Mucosa of descending colon (tissue), 3 donors: ENCODE results near the gene MERTK. TPM values are rescaled to one million over a fixed set of nuclear protein-coding genes. Genes with fewer than 3 reads are reported as not detected.

Experiments used
- ATAC-seq: fragments of 200-7000 bp; cut with Tn5 transposase; one replicate; pipeline ENCODE4 v1.9.1; 2020; ENCODE audit warnings: mild to moderate bottlenecking, moderate library complexity
- DNase-seq, 3 donors: peaks; one replicate each; pipeline ENCODE4 v3.0.0-alpha.2; 2020
- H3K36me3 ChIP-seq: fragments of 200-600 bp; one replicate; pipeline ENCODE4 v1.8.0; 2021; ENCODE audit warnings: low read depth, mild to moderate bottlenecking
- H3K4me1 ChIP-seq: fragments of 200-600 bp; one replicate; pipeline ENCODE4 v1.8.0; 2021; ENCODE audit warnings: low read depth, mild to moderate bottlenecking
- H3K4me3 ChIP-seq: fragments of 200-600 bp; one replicate; pipeline ENCODE4 v1.8.0; 2021; ENCODE audit warnings: mild to moderate bottlenecking
- H3K9me3 ChIP-seq: fragments of 200-600 bp; one replicate; pipeline ENCODE4 v1.8.0; 2021; ENCODE audit warnings: mild to moderate bottlenecking
- CTCF ChIP-seq: fragments of 200-600 bp; IDR thresholded peaks from one replicate; pipeline ENCODE4 v1.8.0; 2022; ENCODE audit warnings: antibody characterized with exemption, mild to moderate bottlenecking
- intact Hi-C, 2 donors: fragments of 100-400 bp; cut with DNase I in 1 of 2; cut with micrococcal nuclease in 1 of 2; formaldehyde crosslinking; loops; one replicate each; pipeline versions ENCODE4 v1.11.0 to v1.11.1; 2022; cut with DNase I, micrococcal nuclease
- total RNA-seq, 3 donors: library from RNA; stranded (reverse); fragmentation: NEBNext Ultra II Directional in 2 of 3; extraction: Animal tissue kit (Norgen Biotek cat#: 25700) in 2 of 3; gene quantifications; one replicate each; pipeline versions ENCODE4 v1.2.1 to v1.2.4, GENCODE V29; 2021 to 2023
- donor health status: DM: no; HTN: no; CAD: no; lungs with moderate emphysema.
- donor health status: DM: no; HTN: no; CAD: no.
- donor health status: DM: no; HTN: yes; CAD: no.

MERTK gene
- total RNA-seq, 3 donors from 2014 or later, result 9.3 to 17.2 (median 13.7) TPM

DNA sequence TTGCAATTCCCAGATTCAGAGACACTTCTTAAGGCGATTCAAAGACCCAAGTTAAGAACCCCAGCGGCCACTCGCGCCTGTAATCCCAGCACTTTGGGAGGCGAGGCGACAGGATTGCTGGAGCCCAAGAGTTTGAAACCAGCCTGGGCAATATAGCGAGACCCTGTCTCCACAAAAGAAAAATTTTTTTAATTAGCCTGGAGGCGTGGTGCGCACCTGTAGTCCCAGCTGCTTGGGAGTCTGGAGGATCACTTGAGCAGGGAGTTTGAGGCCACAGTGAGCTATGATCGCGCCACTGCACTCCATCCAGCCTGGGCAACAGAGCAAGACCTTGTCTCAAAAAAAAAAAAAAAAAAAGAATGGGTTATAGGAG is 13.8 kb upstream of the MERTK start:
- DNase-seq, result peak in 2 of 3 donors; percentile 51 to 53

GRCh38 chr2:111896024-111896423 is 2.4 kb upstream of the MERTK start:
- TF ChIP-seq CTCF, result no peak
- peaks cover 5% of the 10 kb centered on the region for H3K4me1 ChIP-seq
- intact Hi-C loops, result loop anchor here (5.0 kb wide), 1 partner anchor 151 kb away; no protein-coding TSS in a partner anchor
- no peaks in the 10 kb centered on the region for H3K9me3 ChIP-seq
- H3K4me3 ChIP-seq, result no peak overlapping the region
- H3K36me3 ChIP-seq, result no peaks in the 10 kb centered on the region
- peak; percentile 26 for ATAC-seq
- peak in 1 of 3 donors; percentile 51 for DNase-seq

More for the DNA sequence above, 13.8 kb upstream of the MERTK start:
- TF ChIP-seq CTCF, result no peak
- ATAC-seq, result peak; percentile 30
- Histone ChIP-seq H3K4me1 (peaks cover 12% of the 10 kb centered on the region), H3K9me3 (no peaks in the 10 kb centered on the region), H3K4me3 (peak overlapping the region; percentile 79), H3K36me3 (no peaks in the 10 kb centered on the region)
- intact Hi-C loops, result loop anchor here in 1 of 2 donors (5.0 kb wide), 1 partner anchor 163 kb away; no protein-coding TSS in a partner anchor

DNA sequence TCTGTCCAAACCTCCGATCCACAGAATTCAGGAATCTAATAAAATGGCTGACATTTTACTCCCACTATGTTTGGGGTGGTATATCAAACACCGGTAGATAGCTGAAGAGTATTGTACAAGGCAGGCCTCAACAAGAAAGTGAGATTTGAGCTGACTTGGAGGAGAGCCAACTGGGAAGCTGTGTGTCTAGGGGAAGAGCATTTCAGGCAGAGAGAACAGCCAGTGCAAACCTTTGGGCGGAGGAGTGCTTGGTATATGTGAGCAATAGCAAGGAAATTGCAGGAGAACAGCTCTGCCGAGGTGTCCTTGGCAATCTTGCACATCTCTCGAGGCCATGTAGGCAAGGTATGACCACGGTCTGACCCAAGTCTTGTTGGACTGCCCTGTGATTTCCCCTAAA is 1.8 kb upstream of the MERTK start:
- ATAC-seq, result no peak
- intact Hi-C loops, result loop anchor here (5.0 kb wide), 1 partner anchor 151 kb away; no protein-coding TSS in a partner anchor
- Histone ChIP-seq H3K4me1 (peaks cover 6% of the 10 kb centered on the region), H3K4me3 (no peak overlapping the region), H3K9me3 (no peaks in the 10 kb centered on the region), H3K36me3 (no peaks in the 10 kb centered on the region)
- no peak for DNase-seq
- no peak for TF ChIP-seq CTCF

DNA sequence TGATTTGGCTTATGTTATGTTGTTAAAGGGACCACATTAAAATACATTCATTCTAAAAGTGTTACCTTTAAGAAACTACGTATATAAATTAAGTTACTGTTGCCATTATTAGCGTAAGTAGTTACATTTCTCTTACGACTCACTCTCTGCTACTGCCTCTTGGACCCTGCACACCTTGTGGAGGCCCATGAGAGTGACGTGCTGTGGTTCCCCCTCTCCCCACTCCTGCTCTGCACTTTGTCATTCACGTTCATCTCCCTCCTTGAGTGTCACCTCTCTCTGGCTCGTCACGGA is 830 bp upstream of the MERTK start:
- H3K9me3 ChIP-seq, result no peaks in the 10 kb centered on the region
- intact Hi-C loops, result loop anchor here (5.0 kb wide), 1 partner anchor 150 kb away; no protein-coding TSS in a partner anchor
- DNase-seq (no peak), ATAC-seq (no peak)
- H3K4me3 ChIP-seq, result peak overlapping the region; percentile 60
- no peaks in the 10 kb centered on the region for H3K36me3 ChIP-seq
- H3K4me1 ChIP-seq, result peaks cover 6% of the 10 kb centered on the region
- no peak for TF ChIP-seq CTCF

DNA sequence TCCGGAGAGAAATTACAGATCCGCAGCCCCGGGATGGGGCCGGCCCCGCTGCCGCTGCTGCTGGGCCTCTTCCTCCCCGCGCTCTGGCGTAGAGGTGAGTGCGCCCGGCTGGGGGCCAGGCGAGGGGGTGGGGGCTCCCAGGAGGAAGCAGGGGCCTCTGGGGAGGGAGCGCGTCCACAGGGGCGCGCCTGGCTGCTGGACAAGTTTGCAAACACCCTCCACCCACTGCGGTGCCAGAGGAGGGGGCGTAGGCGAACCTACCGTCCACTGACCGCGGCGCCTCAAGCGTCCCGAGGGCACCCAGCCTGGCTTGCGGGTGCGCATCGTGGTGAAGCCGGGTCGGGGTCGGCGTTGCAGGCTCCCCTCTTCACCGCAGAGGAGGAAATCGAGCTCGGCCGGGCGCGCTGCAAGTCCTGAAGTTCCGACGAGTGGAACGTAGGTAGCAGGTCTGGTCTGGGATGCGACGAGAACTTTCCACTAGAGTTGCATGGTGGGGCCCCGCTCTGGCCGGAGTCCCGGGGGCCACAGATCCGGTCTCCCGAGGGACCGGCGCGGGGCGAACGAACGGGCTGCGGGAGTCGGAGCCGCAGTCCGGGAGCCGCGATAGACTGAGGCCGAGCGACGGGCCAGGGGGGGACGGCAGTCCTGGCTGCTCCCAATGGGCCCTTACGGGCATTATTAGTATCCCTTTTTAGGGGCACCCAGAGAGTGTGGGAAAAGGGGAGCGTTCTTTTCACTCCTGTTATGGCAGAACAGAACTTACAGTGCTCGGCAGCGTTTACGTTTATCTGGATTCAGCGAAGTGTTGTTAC is 502 bp downstream of the MERTK start:
- no peaks in the 10 kb centered on the region for H3K36me3 ChIP-seq
- intact Hi-C loops, result loop anchor here (5.0 kb wide), 1 partner anchor 148 kb away; no protein-coding TSS in a partner anchor
- DNase-seq (peak in 1 of 3 donors; percentile 32), ATAC-seq (peak; percentile 24)
- H3K4me3 ChIP-seq, result peak overlapping the region; percentile 60
- H3K9me3 ChIP-seq, result no peaks in the 10 kb centered on the region
- peaks cover 7% of the 10 kb centered on the region for H3K4me1 ChIP-seq
- no peak for TF ChIP-seq CTCF
